ENCODE data around the gene IRAK2.

DNA sequence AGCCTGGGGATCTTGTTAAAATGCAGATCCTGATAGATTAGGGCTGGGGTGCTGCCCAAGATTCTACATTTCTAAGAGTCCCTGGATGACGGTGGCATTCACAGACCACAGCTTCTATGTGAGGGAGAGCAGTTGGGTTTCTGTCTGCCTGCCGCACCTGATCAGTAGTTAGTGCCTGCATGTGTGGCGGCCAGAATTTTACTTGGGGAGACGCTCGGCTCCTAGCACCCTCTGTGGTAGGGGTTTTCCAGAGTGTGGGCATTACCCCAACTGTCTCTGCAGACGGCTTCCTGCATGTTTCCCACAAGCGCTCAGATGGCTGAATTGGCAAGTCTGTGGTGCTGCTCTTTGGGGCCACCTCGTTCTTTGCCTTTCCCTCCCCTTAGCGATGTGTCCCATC is 119.8 kb downstream of the IRAK2 start:
- TF ChIP-seq, protein P1, sequence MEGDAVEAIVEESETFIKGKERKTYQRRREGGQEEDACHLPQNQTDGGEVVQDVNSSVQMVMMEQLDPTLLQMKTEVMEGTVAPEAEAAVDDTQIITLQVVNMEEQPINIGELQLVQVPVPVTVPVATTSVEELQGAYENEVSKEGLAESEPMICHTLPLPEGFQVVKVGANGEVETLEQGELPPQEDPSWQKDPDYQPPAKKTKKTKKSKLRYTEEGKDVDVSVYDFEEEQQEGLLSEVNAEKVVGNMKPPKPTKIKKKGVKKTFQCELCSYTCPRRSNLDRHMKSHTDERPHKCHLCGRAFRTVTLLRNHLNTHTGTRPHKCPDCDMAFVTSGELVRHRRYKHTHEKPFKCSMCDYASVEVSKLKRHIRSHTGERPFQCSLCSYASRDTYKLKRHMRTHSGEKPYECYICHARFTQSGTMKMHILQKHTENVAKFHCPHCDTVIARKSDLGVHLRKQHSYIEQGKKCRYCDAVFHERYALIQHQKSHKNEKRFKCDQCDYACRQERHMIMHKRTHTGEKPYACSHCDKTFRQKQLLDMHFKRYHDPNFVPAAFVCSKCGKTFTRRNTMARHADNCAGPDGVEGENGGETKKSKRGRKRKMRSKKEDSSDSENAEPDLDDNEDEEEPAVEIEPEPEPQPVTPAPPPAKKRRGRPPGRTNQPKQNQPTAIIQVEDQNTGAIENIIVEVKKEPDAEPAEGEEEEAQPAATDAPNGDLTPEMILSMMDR (conservative IDR thresholded peaks at IDR 0.05 in 1 of 2, IDR thresholded peaks at IDR 0.05 in 1 of 2; ENCODE audit: low read depth in 1 of 2, low read length in 2 of 2) = no peak
- no peak for TF ChIP-seq EZH2 (IDR thresholded peaks at IDR 0.05; ENCODE audit: low read length, missing control alignments)

All from fibroblast of lung (primary cell).